CD4-positive, alpha-beta T cell (primary cell): ENCODE results near the gene TNFRSF6B. TPM values are rescaled to one million over a fixed set of nuclear protein-coding genes. Genes with fewer than 3 reads are reported as not detected.
A peak's percentile ranks its signal among the peaks of the same experiment; 100 is the strongest.

ENCODE experiments used
- ATAC-seq: fragments of 200-7000 bp; cut with Tn5 transposase; one replicate; pipeline ENCODE4 v1.10.0; 2022; ENCODE audit warnings: mild to moderate bottlenecking; ENCODE audit not compliant: poor library complexity
- CTCF ChIA-PET: fragments of 350-600 bp; sonication (Branson Sonifier 250); formaldehyde crosslinking; loops from one replicate; lab custom pipeline; 2021; ENCODE audit warnings: antibody characterized with exemption, inconsistent platforms; lab: Charles Lee
- POLR2A ChIA-PET: fragments of 350-600 bp; sonication (Branson Sonifier 250); formaldehyde crosslinking; loops from one replicate; lab custom pipeline; 2021; ENCODE audit warnings: antibody characterized with exemption, inconsistent platforms; lab: Charles Lee
- DNase-seq, 14 experiments: peaks; one replicate each; pipeline ENCODE4 v3.0.0-alpha.2; 2013 to 2020; ENCODE audit warnings: mixed read lengths in 2 of 14
- H3K27ac ChIP-seq, 2 donors: one replicate each; pipeline versions ENCODE4 v1.5.1 to v1.7.0; 2013; ENCODE audit warnings: low read length in 2 of 2, low read depth in 1 of 2, mild to moderate bottlenecking in 1 of 2
- H3K27me3 ChIP-seq, 2 experiments: 1 replicate in 1 of 2; 2 replicates in 1 of 2; pipeline versions ENCODE4 v1.6.1 to v1.7.0; 2013; ENCODE audit warnings: low read length in 2 of 2, control low read depth in 1 of 2, mild to moderate bottlenecking in 1 of 2, moderate library complexity in 1 of 2; ENCODE audit not compliant: insufficient read depth in 2 of 2, control insufficient read depth in 1 of 2
- H3K36me3 ChIP-seq: one replicate; pipeline ENCODE4 v1.6.1; 2013; ENCODE audit warnings: low read length, control low read depth; ENCODE audit not compliant: insufficient read depth
- H3K4me1 ChIP-seq: one replicate; pipeline ENCODE4 v1.6.1; 2013; ENCODE audit warnings: low read length, control low read depth; ENCODE audit not compliant: insufficient read depth
- H3K4me3 ChIP-seq: one replicate; pipeline ENCODE4 v1.5.1; 2013; ENCODE audit warnings: mild to moderate bottlenecking, low read length, moderate library complexity
- H3K9me3 ChIP-seq, 2 experiments: 1 replicate in 1 of 2; 2 replicates in 1 of 2; pipeline versions ENCODE4 v1.6.1 to v1.7.0; 2013; ENCODE audit warnings: low read length in 2 of 2, mild to moderate bottlenecking in 2 of 2, control low read depth in 1 of 2, moderate library complexity in 1 of 2; ENCODE audit not compliant: control insufficient read depth in 1 of 2, insufficient read depth in 1 of 2
- H3K27ac Mint-ChIP-seq: one replicate; pipeline ENCODE4 v1.8.0; 2020; ENCODE audit warnings: mixed read lengths
- H3K27me3 Mint-ChIP-seq: one replicate; pipeline ENCODE4 v1.8.0; 2021; ENCODE audit warnings: mixed read lengths
- H3K36me3 Mint-ChIP-seq: one replicate; pipeline ENCODE4 v1.8.0; 2021; ENCODE audit warnings: low read depth, mixed read lengths
- H3K4me1 Mint-ChIP-seq: one replicate; pipeline ENCODE4 v1.8.0; 2021; ENCODE audit warnings: low read depth, mixed read lengths
- H3K4me3 Mint-ChIP-seq: one replicate; pipeline ENCODE4 v1.8.0; 2020; ENCODE audit warnings: mild to moderate bottlenecking, mixed read lengths
- H3K9me3 Mint-ChIP-seq: one replicate; pipeline ENCODE4 v1.8.0; 2020; ENCODE audit warnings: mixed read lengths
- CTCF ChIP-seq: fragments of 200-600 bp; IDR thresholded peaks from one replicate; pipeline ENCODE4 v1.8.0; 2022; ENCODE audit warnings: antibody characterized with exemption, mild to moderate bottlenecking
- intact Hi-C, 2 experiments: fragments of 100-400 bp; cut with DNase I in 1 of 2; cut with micrococcal nuclease in 1 of 2; formaldehyde crosslinking; loops; one replicate each; pipeline versions ENCODE4 v1.15.1 to v1.9.0; 2023 to 2025; cut with DNase I, micrococcal nuclease
- total RNA-seq, 174 experiments: library from RNA in 2 of 174; stranded (reverse) in 2 of 174; gene quantifications; one replicate each; pipeline ENCODE4 v1.2.3 and lab custom pipeline; 2021 to 2026

The TNFRSF6B gene
- total RNA-seq, 2 experiments from 2014 or later, result 2.5 to 2.6 TPM

- Mint-ChIP-seq H3K36me3 (peaks cover 7% of the 10 kb centered on the region), H3K4me1 (peaks cover 16% of the 10 kb centered on the region), H3K9me3 (no peaks in the 10 kb centered on the region), H3K4me3 (no peak overlapping the region), H3K27ac (no peak overlapping the region), H3K27me3 (no peaks in the 10 kb centered on the region)
- no peak for TF ChIP-seq CTCF
- Histone ChIP-seq H3K27me3 (no peaks in the 10 kb centered on the region), H3K4me3 (no peak overlapping the region), H3K4me1 (peaks cover 25% of the 10 kb centered on the region), H3K36me3 (peaks cover 29% of the 10 kb centered on the region), H3K27ac (no peak overlapping the region), H3K9me3 (no peaks in the 10 kb centered on the region)
- ATAC-seq (no peak), DNase-seq (no peak)
- ChIA-PET CTCF (interaction anchor here (0.5 kb wide), 1 partner anchor 36 kb away, joined by 5 read pairs; no protein-coding TSS in a partner anchor), POLR2A (interaction anchor here (1.2 kb wide), 1 partner anchor 8 kb away, joined by 6 read pairs; the partner anchor contains the start of gene LIME1)
- intact Hi-C loops, result loop anchor here in 1 of 2 experiments (5.0 kb wide), 1 partner anchor 87 kb away; the partner anchor contains the start of gene RTEL1
Measured at GRCh38 chr20:63744574-63745423, 48.3 kb downstream of the TNFRSF6B start.

- Histone ChIP-seq H3K27ac (no peak overlapping the region), H3K9me3 (no peaks in the 10 kb centered on the region), H3K36me3 (peaks cover 29% of the 10 kb centered on the region), H3K4me3 (no peak overlapping the region), H3K4me1 (peaks cover 30% of the 10 kb centered on the region), H3K27me3 (no peaks in the 10 kb centered on the region)
- no peaks in the 10 kb centered on the region for H3K9me3 Mint-ChIP-seq
- intact Hi-C loops, result no loop called here
- H3K27ac Mint-ChIP-seq, result peak overlapping the region; percentile 71
- H3K36me3 Mint-ChIP-seq, result peaks cover 7% of the 10 kb centered on the region
- POLR2A ChIA-PET, result interaction anchor here (1.2 kb wide), 1 partner anchor 9 kb away, joined by 6 read pairs; the partner anchor contains the start of gene LIME1
- no peaks in the 10 kb centered on the region for H3K27me3 Mint-ChIP-seq
- TF ChIP-seq CTCF, result no peak
- DNase-seq, result no peak
- ATAC-seq, result no peak
- H3K4me3 Mint-ChIP-seq, result no peak overlapping the region
- CTCF ChIA-PET, result no interaction called here
- H3K4me1 Mint-ChIP-seq, result peaks cover 21% of the 10 kb centered on the region
Measured at GRCh38 chr20:63745424-63745805, 49.0 kb downstream of the TNFRSF6B start.

- Histone ChIP-seq H3K36me3 (peaks cover 27% of the 10 kb centered on the region), H3K27ac (no peak overlapping the region), H3K4me3 (no peak overlapping the region), H3K4me1 (peaks cover 30% of the 10 kb centered on the region), H3K27me3 (no peaks in the 10 kb centered on the region), H3K9me3 (no peaks in the 10 kb centered on the region)
- H3K27ac Mint-ChIP-seq, result peak overlapping the region; percentile 71
- H3K36me3 Mint-ChIP-seq, result peaks cover 7% of the 10 kb centered on the region
- ATAC-seq (no peak), DNase-seq (no peak)
- ChIA-PET CTCF (no interaction called here), POLR2A (interaction anchor here (1.2 kb wide), 1 partner anchor 10 kb away, joined by 6 read pairs; the partner anchor contains the start of gene LIME1)
- peak overlapping the region; percentile 20 for H3K4me3 Mint-ChIP-seq
- no peaks in the 10 kb centered on the region for H3K9me3 Mint-ChIP-seq
- no peak for TF ChIP-seq CTCF
- no peaks in the 10 kb centered on the region for H3K27me3 Mint-ChIP-seq
- peaks cover 28% of the 10 kb centered on the region for H3K4me1 Mint-ChIP-seq
- intact Hi-C loops, result no loop called here
Measured at GRCh38 chr20:63745961-63746731, 49.7 kb downstream of the TNFRSF6B start.
